MCF 10A (cell line): Measurements from ENCODE around the gene PNCK. TPM values are rescaled to one million over a fixed set of nuclear protein-coding genes. Genes with fewer than 3 reads are reported as not detected.
"Not testable (repeated sequence)": the region's sequence is repeated elsewhere in the genome, so short reads cannot be mapped to it uniquely, and the experiment has no call there.

Experiments used
- BruUV-seq: library from RNA; stranded (reverse); fragments of 400-500 nt; replicated peaks from 2 replicates; lab custom pipeline; 2021; lab: Mats Ljungman, UMichigan
- CTCF ChIA-PET: fragments of 300-600 bp; sonication (Branson Sonifier 250); formaldehyde crosslinking; extraction: SDS; loops from one replicate; lab custom pipeline; 2021; ENCODE audit warnings: antibody characterized with exemption, inconsistent platforms; lab: Yijun Ruan, JAX
- POLR2A ChIA-PET: fragments of 300-600, 350-650 bp; sonication (Branson Sonifier 250); formaldehyde crosslinking; extraction: SDS; loops from one replicate; lab custom pipeline; 2020; ENCODE audit warnings: antibody characterized with exemption, inconsistent platforms; lab: Yijun Ruan, JAX
- DNase-seq: peaks from one replicate; pipeline ENCODE4 v3.0.0-alpha.2; 2018; ENCODE audit not compliant: unreplicated experiment
- H3K27ac Mint-ChIP-seq: one replicate; pipeline ENCODE4 v1.8.0; 2022; ENCODE audit warnings: mild to moderate bottlenecking, low read depth, mixed read lengths; ENCODE audit not compliant: unreplicated experiment
- H3K27me3 Mint-ChIP-seq: one replicate; pipeline ENCODE4 v1.8.0; 2022; ENCODE audit warnings: mixed read lengths; ENCODE audit not compliant: insufficient read depth, unreplicated experiment
- H3K36me3 Mint-ChIP-seq: one replicate; pipeline ENCODE4 v1.8.0; 2022; ENCODE audit warnings: mild to moderate bottlenecking, moderate library complexity, mixed read lengths; ENCODE audit not compliant: insufficient read depth, unreplicated experiment
- H3K4me1 Mint-ChIP-seq: one replicate; pipeline ENCODE4 v1.8.0; 2022; ENCODE audit warnings: mixed read lengths; ENCODE audit not compliant: insufficient read depth, unreplicated experiment
- H3K4me3 Mint-ChIP-seq: one replicate; pipeline ENCODE4 v1.8.0; 2022; ENCODE audit warnings: mild to moderate bottlenecking, moderate library complexity, mixed read lengths; ENCODE audit not compliant: unreplicated experiment
- H3K9me3 Mint-ChIP-seq: one replicate; pipeline ENCODE4 v1.8.0; 2022; ENCODE audit warnings: mixed read lengths; ENCODE audit not compliant: unreplicated experiment
- CTCF ChIP-seq: fragments of 200-600 bp; IDR thresholded peaks from one replicate; pipeline ENCODE4 v1.8.0; 2022; ENCODE audit warnings: antibody characterized with exemption, mild to moderate bottlenecking; ENCODE audit not compliant: unreplicated experiment
- intact Hi-C: fragments of 100-400 bp; cut with micrococcal nuclease; formaldehyde crosslinking; loops from 2 replicates; pipeline ENCODE4 v1.14.1; 2022
- total RNA-seq: library from RNA; stranded (reverse); gene quantifications from 2 replicates; pipeline ENCODE4 v1.2.3, GENCODE V29; 2022

Gene PNCK
- total RNA-seq, 1 experiment from 2014 or later, result not detected

GRCh38 chrX:153684467-153685155, 11.0 kb upstream of the PNCK start:
- Mint-ChIP-seq H3K9me3 (no peaks in the 10 kb centered on the region), H3K36me3 (no peaks in the 10 kb centered on the region)
- CTCF ChIA-PET, result interaction anchor here (0.6 to 1.5 kb wide), 6 partner anchors 16 to 841 kb away, joined by 3 read pairs; no protein-coding TSS in a partner anchor

GRCh38 chrX:153683486-153683885, 9.9 kb upstream of the PNCK start:
- ChIA-PET POLR2A (interaction anchor here (1.3 kb wide), 1 partner anchor 84 kb away, joined by 4 read pairs; the partner anchor contains the start of gene CCNQ), CTCF (interaction anchor here (0.7 to 1.0 kb wide), 3 partner anchors 24 to 624 kb away, joined by 3 read pairs; no protein-coding TSS in a partner anchor)
- H3K27me3 Mint-ChIP-seq, H3K36me3 Mint-ChIP-seq, H3K4me1 Mint-ChIP-seq, H3K9me3 Mint-ChIP-seq, H3K4me3 Mint-ChIP-seq, BruUV-seq, intact Hi-C loops, DNase-seq, H3K27ac Mint-ChIP-seq: not testable (repeated sequence)

More at GRCh38 chrX:153684467-153685155, 11.0 kb upstream of the PNCK start:
- H3K4me1 Mint-ChIP-seq, result no peaks in the 10 kb centered on the region
- TF ChIP-seq CTCF, result no peak
- intact Hi-C loops, result no loop called here
- no peak for DNase-seq
- H3K4me3 Mint-ChIP-seq, result no peak overlapping the region
- H3K27me3 Mint-ChIP-seq, result no peaks in the 10 kb centered on the region
- POLR2A ChIA-PET, result interaction anchor here (0.6 to 1.3 kb wide), 2 partner anchors 85 to 274 kb away, joined by 4 read pairs; partner anchors contain the start of gene CCNQ
- no peak overlapping the region for H3K27ac Mint-ChIP-seq
- no TSS peak for BruUV-seq

- no peaks in the 10 kb centered on the region for H3K4me1 Mint-ChIP-seq
- no TSS peak for BruUV-seq
- no peak overlapping the region for H3K27ac Mint-ChIP-seq
- DNase-seq, result no peak
- no peaks in the 10 kb centered on the region for H3K27me3 Mint-ChIP-seq
- no peaks in the 10 kb centered on the region for H3K36me3 Mint-ChIP-seq
- POLR2A ChIA-PET, result no interaction called here
- H3K4me3 Mint-ChIP-seq, result no peak overlapping the region
- intact Hi-C loops, result no loop called here
- no peak for TF ChIP-seq CTCF
- CTCF ChIA-PET, result no interaction called here
- H3K9me3 Mint-ChIP-seq, result no peaks in the 10 kb centered on the region
These were observed 7.6 kb upstream of the PNCK start for GRCh38 chrX:153681175-153681574.

GRCh38 chrX:153674219-153674851, 722 bp upstream of the PNCK start:
- Mint-ChIP-seq H3K36me3 (no peaks in the 10 kb centered on the region), H3K27ac (no peak overlapping the region), H3K27me3 (no peaks in the 10 kb centered on the region), H3K4me3 (no peak overlapping the region), H3K4me1 (no peaks in the 10 kb centered on the region), H3K9me3 (no peaks in the 10 kb centered on the region)
- ChIA-PET POLR2A (no interaction called here), CTCF (interaction anchor here (1.0 kb wide), 1 partner anchor 12 kb away, joined by 5 read pairs; no protein-coding TSS in a partner anchor)
- DNase-seq, result no peak
- TF ChIP-seq CTCF, result no peak
- no TSS peak for BruUV-seq
- intact Hi-C loops, result no loop called here
